ENCODE results near the gene UBE2N. TPM values are rescaled to one million over a fixed set of nuclear protein-coding genes. Genes with fewer than 3 reads are reported as not detected.
A peak's percentile ranks its signal among the peaks of the same experiment; 100 is the strongest.
"Not testable (repeated sequence)": the region's sequence is repeated elsewhere in the genome, so short reads cannot be mapped to it uniquely, and the experiment has no call there.

The UBE2N gene
- total RNA-seq, 1 donor from 2014 or later, result 129 TPM

DNA sequence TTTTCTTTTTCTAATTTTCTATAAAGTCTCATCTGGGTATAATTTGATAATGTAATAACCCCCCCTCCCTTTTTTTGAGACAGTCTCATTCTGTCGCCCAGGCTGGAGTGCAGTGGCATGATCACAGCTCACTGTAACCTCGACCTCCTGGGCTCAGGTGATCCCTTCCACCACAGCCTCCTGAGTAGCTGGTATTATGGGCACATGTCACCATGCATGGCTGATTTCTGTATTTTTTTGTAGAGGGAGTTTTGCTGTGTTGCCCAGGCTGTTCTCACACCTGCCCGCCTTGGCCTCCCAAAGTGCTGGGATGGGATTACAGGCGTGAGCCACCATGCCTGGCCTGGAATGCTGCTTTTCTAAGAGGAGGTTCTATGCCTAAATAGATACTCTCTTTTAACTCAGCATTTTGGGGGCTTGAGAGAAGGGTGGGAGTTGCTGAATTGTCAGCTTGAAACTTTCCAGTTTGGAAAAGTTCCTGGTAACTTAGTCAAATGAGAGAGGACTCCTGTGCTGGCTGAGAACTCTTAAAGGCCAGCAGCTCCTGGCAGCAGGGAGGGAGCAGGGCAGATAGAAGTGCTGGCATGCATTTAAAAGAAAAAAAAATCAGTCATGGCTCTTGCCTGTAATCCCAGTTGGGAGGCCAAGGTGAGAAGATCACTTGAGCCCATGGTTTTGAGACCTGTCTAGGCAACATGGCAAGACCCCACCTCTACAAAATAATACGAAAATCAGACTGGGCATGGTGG lies 51.0 kb downstream of the UBE2N start:
- Mint-ChIP-seq H3K27me3 (no peaks in the 10 kb centered on the region), H3K27ac (peak overlapping the region; percentile 77), H3K4me1 (ENCODE audit: low read depth) (peaks cover 10% of the 10 kb centered on the region), H3K36me3 (ENCODE audit: insufficient read depth) (peaks cover 9% of the 10 kb centered on the region), H3K4me3 (ENCODE audit: low read depth) (no peak overlapping the region), H3K9me3 (ENCODE audit: low read depth) (no peaks in the 10 kb centered on the region)
- TF ChIP-seq, protein P1, sequence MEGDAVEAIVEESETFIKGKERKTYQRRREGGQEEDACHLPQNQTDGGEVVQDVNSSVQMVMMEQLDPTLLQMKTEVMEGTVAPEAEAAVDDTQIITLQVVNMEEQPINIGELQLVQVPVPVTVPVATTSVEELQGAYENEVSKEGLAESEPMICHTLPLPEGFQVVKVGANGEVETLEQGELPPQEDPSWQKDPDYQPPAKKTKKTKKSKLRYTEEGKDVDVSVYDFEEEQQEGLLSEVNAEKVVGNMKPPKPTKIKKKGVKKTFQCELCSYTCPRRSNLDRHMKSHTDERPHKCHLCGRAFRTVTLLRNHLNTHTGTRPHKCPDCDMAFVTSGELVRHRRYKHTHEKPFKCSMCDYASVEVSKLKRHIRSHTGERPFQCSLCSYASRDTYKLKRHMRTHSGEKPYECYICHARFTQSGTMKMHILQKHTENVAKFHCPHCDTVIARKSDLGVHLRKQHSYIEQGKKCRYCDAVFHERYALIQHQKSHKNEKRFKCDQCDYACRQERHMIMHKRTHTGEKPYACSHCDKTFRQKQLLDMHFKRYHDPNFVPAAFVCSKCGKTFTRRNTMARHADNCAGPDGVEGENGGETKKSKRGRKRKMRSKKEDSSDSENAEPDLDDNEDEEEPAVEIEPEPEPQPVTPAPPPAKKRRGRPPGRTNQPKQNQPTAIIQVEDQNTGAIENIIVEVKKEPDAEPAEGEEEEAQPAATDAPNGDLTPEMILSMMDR (IDR thresholded peaks at IDR 0.05; ENCODE audit: unreplicated experiment), result no peak
- no peak for DNase-seq (ENCODE audit: low spot score, unreplicated experiment)

DNA sequence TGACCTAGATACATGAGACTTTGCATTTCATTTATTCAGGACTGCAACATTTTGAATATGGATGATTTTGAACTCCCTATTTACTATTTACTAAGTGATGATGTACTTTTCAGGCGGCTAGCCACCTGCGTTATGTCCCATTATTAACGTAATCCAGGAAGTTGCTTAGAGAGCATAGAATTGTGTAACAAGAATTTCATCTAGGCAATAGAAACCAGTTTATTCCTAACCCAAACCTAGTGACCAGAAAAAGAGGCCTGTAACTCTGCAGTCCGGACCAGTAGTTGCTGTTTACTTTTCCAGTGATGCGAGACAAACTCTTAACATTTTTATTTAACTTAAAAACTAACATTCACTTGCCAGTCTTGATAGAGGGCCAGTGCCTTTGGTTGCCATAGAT lies 51.7 kb downstream of the UBE2N start:
- TF ChIP-seq, protein P1 (IDR thresholded peaks at IDR 0.05; ENCODE audit: unreplicated experiment), result no peak
- H3K9me3 Mint-ChIP-seq (ENCODE audit: low read depth), result no peaks in the 10 kb centered on the region
- peaks cover 13% of the 10 kb centered on the region for H3K36me3 Mint-ChIP-seq (ENCODE audit: insufficient read depth)
- H3K27ac Mint-ChIP-seq, result no peak overlapping the region
- peaks cover 16% of the 10 kb centered on the region for H3K4me1 Mint-ChIP-seq (ENCODE audit: low read depth)
- no peak overlapping the region for H3K4me3 Mint-ChIP-seq (ENCODE audit: low read depth)
- H3K27me3 Mint-ChIP-seq, result no peaks in the 10 kb centered on the region
- DNase-seq (ENCODE audit: low spot score, unreplicated experiment), result no peak

DNA sequence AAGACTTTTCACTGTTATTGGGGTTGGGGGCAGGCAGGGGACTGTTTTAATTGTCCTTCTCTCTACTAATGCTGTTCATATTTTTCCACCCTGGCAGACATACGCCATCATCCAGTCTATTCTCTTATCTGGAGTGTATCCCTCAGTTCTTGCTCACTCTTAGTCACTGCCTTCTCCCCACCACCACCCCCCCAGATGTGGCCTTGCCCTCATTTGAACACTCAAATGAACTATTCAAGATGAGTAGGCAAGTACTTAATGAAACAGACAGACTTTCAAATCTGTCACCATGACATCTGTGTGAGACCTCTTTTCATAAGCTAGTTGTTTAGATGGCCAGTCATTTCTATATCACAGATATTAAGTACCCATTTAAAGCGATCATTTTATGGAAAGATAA lies 54.0 kb downstream of the UBE2N start:
- H3K4me1 Mint-ChIP-seq (ENCODE audit: low read depth), result peaks cover 23% of the 10 kb centered on the region
- no peaks in the 10 kb centered on the region for H3K27me3 Mint-ChIP-seq
- H3K27ac Mint-ChIP-seq, result peak overlapping the region; percentile 23
- DNase-seq (ENCODE audit: low spot score, unreplicated experiment), result no peak
- no peak overlapping the region for H3K4me3 Mint-ChIP-seq (ENCODE audit: low read depth)
- no peaks in the 10 kb centered on the region for H3K9me3 Mint-ChIP-seq (ENCODE audit: low read depth)
- TF ChIP-seq, protein P1 (IDR thresholded peaks at IDR 0.05; ENCODE audit: unreplicated experiment), result no peak
- H3K36me3 Mint-ChIP-seq (ENCODE audit: insufficient read depth), result peaks cover 13% of the 10 kb centered on the region

DNA sequence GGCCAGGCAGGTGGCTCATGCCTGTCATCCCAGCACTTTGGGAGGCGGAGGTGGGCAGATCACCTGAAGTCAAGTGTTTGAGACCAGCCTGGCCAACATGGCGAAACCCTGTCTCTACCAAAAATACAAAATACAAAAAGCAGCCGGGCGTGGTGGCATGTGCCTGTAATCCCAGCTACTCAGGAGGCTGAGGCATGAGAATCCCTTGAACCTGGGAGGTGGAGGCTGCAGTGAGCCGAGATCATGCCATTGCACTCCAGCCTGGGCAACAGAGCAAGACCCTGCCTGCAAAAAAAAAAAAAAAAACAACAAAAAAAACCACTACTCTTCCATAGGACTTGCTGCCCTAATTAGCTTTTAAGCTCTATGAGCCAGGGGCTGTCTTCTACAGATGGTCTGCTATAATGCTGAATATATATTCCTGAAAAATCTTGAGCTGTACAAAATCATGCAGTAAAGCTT lies 59.7 kb downstream of the UBE2N start:
- not testable (repeated sequence) for DNase-seq (ENCODE audit: low spot score, unreplicated experiment); H3K27ac Mint-ChIP-seq; H3K36me3 Mint-ChIP-seq (ENCODE audit: insufficient read depth); H3K27me3 Mint-ChIP-seq; H3K9me3 Mint-ChIP-seq (ENCODE audit: low read depth)
- Mint-ChIP-seq H3K4me1 (ENCODE audit: low read depth) (peaks cover 38% of the 10 kb centered on the region), H3K4me3 (ENCODE audit: low read depth) (peak overlapping the region; percentile 100)

DNA sequence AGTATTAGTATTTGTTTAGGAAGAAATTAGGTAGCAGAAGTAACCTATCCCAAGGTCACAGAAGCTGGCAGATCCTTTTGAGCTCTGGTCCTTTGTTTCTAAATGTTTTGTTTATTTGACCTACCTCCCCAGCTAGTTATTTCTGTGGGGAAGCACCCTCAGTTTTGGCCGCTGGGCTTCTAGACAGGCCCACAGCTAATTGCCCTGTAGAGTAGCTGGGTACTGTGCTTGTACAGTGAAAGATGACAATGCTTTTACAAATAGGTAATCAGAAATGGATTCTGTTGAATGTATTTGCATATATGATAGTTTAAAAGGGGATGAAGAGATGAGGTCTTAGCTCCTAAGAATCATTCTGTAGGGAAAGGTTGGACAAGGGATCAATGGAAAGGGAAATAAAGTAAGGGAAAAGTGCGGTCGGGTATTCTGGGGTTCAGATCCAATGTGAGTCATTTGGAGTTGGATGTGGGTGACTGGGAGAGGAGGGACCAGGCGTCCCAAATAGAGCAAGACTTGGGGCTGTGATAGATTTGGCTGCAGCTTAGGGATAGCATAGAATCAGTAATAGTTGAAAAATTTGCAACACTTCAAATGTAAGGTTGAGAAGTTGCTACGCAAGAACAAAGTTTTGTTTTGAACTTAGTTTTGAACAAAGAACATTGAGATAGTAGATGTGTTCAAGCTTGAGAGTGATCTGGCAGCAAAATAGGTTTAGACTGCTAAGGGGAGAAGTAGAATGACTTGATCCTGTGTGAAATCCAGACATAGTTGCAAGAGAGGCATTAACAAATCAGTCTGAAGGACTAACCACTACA lies 60.4 kb downstream of the UBE2N start:
- H3K27ac Mint-ChIP-seq, result peak overlapping the region; percentile 59
- peaks cover 7% of the 10 kb centered on the region for H3K36me3 Mint-ChIP-seq (ENCODE audit: insufficient read depth)
- H3K4me3 Mint-ChIP-seq (ENCODE audit: low read depth), result peak overlapping the region; percentile 100
- no peaks in the 10 kb centered on the region for H3K9me3 Mint-ChIP-seq (ENCODE audit: low read depth)
- TF ChIP-seq, protein P1 (IDR thresholded peaks at IDR 0.05; ENCODE audit: unreplicated experiment), result no peak
- H3K27me3 Mint-ChIP-seq, result no peaks in the 10 kb centered on the region
- DNase-seq (ENCODE audit: low spot score, unreplicated experiment), result no peak
- H3K4me1 Mint-ChIP-seq (ENCODE audit: low read depth), result peaks cover 45% of the 10 kb centered on the region
